Measurements from ENCODE around the gene DNAJA4.
"Not testable (repeated sequence)": the region's sequence is repeated elsewhere in the genome, so short reads cannot be mapped to it uniquely, and the experiment has no call there.

The DNAJA4 gene

DNA sequence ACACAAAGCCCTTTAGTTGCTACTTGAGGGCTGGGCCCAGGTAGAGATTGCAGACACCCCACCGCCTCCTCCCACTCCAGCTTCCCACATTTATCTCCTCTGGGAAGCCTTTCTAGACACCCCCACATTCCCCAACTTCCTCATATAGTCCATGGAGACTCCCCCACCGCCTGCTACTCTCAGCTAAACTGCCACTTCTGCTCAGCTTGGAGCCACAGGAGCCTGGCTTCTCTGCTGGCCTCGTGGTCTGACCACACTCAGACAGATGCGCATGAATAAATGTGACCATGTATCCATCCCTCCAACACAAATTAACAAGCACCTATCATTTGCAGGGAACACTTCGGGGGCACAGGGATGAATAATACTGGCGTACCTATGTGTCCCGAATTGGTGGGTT is 19.5 kb upstream of the DNAJA4 start:
- no peak for DNase-seq

GRCh38 chr15:78245392-78245791 is 19.0 kb upstream of the DNAJA4 start:
- DNase-seq, result not testable (repeated sequence)

GRCh38 chr15:78245976-78246620 is 18.3 kb upstream of the DNAJA4 start:
- DNase-seq, result not testable (repeated sequence)

DNA sequence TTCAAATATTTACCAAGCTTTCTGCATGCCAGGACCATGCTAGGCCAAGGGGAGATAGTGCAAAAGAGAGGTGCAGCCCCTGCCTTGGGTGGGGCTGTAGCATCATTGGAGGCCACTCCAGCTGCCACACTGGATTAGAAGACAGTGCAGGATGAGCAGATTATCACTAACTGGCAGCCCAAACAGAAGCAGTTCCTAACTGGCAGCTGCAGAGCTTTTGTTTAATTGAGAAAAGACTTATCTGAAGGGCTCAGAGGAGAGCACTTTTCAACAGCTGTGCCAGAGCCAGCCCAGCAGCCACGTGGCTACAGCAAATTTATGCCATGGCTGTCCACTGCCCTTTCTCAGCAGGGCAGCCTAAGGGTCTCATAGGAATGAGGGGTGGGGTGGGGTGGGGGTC is 16.5 kb upstream of the DNAJA4 start:
- DNase-seq, result no peak

DNA sequence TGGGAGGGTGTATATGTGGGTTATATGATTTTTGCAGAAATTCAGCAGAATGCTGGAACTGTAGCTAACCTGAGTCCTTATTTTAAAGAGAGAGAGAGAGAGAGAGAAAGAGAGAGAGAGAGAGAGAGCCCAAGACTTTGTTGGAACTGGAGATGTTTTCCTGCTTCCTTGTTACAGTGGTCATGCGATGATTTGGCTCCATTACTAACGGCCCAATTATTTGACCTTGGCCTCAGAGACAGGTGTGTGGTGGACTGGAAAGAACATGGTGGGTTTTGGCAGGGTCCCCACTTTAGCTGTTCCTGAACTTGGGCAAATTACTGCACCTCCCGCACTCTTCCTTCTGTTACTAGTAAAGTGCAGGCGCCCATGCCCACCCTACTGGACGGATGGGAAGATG is 15.2 kb upstream of the DNAJA4 start:
- DNase-seq, result no peak

- no peak for DNase-seq
Measured at GRCh38 chr15:78251136-78251535, 13.2 kb upstream of the DNAJA4 start.

DNA sequence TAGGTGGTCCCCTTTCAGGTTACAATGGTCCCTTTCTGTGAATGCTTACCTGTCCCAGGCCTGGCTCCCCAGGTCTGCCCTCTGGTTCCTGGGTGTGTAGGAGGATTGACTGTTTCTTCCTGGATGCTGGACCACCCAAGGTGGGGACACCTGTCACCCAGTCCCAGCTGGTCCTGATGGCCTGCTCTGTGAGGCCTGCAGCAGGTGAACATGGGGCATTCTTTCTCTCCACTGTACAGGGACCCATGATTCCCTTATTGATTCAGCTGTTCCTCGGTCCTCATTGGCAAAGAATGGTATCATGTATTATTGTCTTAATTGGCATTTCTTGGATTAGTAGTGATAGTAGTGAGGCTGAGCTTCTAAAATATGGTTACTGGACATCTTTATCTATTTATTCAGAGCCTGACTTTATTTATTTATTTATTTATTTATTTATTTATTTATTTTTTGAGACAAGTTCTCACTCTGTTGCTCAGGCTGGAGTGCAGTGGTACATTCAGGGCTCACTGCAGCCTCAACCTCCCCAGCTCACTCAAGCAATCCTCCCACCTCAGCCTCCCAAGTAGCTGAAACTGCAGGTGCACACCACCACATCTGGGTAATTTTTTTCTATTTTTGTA is 8.8 kb upstream of the DNAJA4 start:
- DNase-seq, result no peak

- DNase-seq, result no peak
Measured at GRCh38 chr15:78256044-78256437, 8.3 kb upstream of the DNAJA4 start.

- DNase-seq, result no peak
Measured at GRCh38 chr15:78257681-78258080, 6.7 kb upstream of the DNAJA4 start.

- DNase-seq, result no peak
Measured at GRCh38 chr15:78259232-78259631, 5.1 kb upstream of the DNAJA4 start.

DNA sequence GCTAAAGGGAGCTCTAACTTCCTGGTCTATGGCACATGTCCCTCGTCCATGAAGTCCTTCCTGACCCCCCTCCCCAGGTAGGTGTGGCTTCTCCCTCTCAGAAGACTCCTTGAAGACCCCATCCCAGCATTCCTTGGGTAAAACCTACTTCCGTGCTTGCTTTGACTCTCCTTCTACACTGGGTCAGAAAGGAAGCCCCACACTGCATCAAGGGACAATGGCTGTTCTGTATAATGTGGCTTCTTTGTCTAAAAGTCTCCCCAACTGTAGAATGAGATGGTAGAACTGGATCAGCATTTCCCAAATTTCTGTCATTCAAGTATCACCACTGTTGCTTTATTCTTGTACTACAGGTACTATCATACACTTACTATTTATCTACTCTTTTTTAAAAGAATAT is 3.9 kb upstream of the DNAJA4 start:
- DNase-seq, result no peak

DNA sequence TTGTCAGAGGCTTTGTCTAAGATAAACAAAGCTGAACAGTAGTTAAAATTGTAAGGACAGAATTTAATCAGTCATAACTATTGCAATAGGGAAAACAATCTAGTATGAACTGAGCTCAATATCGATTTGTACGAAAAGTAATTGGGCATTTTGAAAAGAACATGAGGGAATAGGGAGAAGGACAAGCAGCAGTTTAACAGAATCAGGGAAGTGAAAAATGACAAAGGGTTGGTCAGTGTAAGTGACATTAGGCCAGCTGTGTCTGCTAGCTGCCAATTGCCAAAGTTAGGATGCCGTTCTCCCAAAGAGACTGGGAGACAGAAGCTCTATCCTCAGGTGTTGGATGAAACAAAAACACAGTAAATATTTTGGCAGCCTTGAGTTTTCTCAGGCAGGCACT is 3.3 kb upstream of the DNAJA4 start:
- DNase-seq, result no peak

GRCh38 chr15:78263351-78263781 is 996 bp upstream of the DNAJA4 start:
- no peak for DNase-seq

GRCh38 chr15:78263907-78264303 is 457 bp upstream of the DNAJA4 start:
- no peak for DNase-seq

- DNase-seq, result no peak
Measured at GRCh38 chr15:78265137-78265460, 737 bp downstream of the DNAJA4 start.

DNA sequence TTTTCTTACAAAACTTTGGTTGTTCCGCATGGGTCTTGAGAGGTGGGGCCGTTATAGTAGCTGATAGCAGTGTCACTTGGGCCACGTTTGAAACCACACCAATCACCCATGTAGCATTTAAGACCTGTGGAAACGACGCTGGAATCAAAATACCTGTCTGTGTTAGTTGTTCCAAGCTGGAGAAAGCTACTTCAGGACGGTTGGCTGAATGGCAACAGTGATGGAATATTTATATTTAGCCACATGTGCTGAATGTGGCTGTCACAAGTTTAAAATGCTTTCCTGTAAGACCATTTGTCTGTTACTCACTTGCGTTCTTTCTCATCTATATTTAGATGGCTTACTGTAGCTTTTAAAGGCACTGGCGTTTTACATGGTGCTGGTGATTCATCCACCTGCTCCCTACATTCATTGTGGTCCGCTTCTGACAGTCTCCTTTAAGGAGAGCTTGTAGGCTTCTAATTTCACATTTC is 1.4 kb downstream of the DNAJA4 start:
- no peak for DNase-seq

DNA sequence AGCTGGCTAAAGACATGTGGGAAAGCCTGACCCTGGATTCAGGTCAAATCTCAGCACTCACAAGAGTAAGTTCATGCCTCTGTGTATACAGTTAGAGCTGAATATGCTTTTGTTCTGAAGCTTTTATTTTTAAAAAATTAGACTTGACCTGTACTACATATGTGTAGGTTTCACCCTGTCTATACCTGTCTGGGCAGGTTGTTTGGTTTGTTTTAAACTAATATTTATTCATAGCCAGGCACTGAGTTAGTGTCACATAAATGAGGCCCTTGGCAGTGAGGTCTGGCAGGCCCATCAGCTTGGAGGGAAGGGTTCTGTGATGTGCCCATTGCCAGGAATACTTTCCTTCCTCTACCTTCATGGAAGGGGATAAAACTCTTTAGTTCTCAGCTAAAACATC is 1.9 kb downstream of the DNAJA4 start:
- no peak for DNase-seq

GRCh38 chr15:78266806-78267205 is 2.4 kb downstream of the DNAJA4 start:
- no peak for DNase-seq

DNA sequence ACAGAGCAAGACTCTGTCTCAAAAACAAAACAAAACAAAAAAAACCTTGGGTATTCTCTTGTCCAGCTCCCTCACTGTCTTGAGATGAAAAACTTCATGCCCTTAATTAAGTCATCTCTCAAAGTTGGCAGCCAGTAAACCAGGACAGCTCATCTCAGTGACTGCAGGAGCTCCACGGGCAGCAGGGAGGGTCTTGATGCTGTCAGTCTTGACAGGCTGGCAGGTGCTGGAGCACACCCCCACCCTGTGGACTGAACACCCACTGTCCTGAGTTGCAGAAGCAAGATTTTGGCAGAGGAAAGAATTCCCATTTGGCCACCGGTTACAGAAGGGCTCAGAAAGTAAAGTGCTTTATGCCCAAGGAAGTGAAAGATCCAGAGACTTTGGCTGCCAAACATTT is 8.0 kb downstream of the DNAJA4 start:
- DNase-seq, result no peak

DNA sequence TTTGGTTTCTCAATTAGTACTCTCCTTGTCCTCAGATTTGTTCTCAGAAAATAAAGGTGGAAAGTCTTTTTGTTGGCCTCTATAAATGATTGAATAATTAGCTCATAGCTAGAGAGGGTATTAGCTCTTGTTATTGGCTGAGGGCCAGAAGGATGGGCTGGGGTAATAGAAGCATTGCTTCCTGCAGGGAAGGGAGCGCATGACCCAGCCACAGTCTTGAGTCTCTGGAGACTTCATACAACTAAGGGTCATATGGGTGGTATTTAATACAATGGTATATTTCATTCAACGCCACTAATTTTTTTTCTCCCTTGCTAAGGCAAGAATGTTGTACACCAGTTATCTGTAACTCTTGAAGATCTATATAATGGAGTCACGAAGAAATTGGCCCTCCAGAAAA is 8.4 kb downstream of the DNAJA4 start:
- DNase-seq, result peak; percentile 7

DNA sequence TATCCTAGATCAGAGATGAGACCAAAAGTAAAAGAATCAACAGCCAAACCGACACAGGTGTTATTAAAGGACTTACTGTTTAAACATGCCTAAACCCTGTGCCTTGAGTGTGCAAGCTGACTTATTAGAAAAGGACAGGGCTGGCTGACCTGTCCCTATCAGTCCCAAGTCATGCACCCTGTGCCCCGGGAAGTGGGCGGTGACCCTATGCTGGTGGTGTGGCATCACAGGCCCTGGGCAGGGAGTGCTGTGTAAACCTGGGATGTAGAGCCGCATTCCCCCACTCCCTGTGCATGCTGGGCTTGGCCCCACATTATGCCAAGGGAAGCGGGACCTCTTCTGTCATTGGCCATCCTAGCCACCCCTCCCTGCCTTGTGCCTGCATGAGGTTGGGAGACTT is 10.6 kb downstream of the DNAJA4 start:
- DNase-seq, result no peak

DNA sequence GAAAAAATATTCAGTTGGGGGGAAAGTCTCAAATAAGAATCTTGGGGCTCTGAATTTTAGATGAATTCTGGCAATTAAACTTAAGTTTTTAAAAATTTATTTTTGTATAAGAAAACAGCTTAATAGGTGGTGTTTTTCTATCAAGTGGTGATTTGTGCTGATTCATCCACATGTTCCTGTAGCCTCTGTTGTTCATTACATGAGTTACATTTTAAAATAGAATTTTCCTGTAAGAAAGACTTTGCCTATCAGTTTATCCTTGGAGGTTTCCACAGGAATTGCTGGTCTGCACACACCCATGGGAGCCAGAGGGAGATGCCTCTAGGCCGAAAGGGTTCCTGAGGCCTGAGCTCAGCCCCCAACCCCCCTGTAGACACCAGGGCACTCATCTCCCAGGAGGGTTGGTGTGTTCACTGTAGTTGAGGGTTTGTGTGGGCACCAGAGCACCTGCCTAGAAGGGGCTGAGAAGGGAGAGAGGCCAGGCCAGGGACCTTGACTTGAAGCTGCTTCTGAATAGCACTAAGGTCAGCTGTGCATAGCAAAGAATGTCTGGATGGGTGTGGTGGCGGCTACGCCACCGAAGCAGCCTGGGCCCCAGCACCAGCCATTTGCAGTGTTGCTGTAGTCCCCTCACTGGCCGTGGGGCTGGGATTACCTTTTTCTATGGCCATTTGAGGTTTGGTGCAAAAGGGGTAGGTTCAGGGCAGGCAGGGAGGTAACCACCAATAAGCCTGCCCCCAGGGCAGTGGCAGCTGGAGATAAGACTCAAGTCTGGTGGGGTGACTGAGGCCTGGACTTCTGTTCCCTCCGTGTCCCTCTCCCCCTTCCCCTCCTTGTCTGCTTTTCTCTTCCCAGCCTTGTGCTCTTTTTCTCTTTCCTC is 11.9 kb downstream of the DNAJA4 start:
- no peak for DNase-seq

DNA sequence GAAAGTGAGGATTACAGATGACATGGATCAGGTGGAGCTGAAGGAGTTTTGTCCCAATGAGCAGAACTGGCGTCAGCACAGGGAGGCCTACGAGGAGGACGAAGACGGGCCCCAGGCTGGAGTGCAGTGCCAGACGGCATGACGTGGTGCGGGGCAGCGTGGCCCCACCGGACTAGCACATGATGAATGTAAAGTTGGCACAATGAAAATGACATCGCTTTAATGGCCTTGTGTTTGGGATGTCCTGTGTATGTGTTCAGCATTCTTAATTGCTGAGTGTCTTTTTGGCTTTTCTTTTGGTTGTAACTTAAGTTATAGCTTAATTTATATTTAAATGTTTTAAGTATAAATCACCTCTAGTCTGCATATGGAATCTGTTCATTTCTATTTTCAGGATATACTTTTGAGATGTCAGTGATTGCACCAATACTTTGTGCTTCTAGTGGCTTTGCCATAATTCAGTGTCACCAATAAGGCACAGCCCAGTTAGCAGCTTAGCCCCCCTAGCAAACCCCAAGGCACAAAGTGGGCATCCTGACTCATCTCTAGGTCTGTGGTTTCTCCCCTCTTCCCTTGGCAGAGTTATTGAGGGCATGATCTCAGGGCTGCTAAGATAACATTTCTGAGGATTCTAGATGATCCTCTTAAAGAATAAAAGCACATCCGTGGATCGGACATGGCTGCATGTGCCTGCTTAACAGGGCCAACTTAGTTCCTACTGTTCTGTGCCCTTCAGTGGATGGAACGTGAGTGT is 16.1 kb downstream of the DNAJA4 start:
- DNase-seq, result no peak

All from COR-L47 (cell line).